Adrenal gland (tissue), 12 donors: ENCODE data around the gene CR1L. TPM values are rescaled to one million over a fixed set of nuclear protein-coding genes. Genes with fewer than 3 reads are reported as not detected.

Experiments used
- DNase-seq, 7 donors: peaks; one replicate each; pipeline ENCODE4 v3.0.0-alpha.2; 2019 to 2020
- H3K27ac ChIP-seq, 5 donors: fragments of 200-600 bp; sonication (generic) in 4 of 5; 1 replicate in 3 of 5; 2 replicates in 2 of 5; pipeline versions ENCODE4 v1.5.1 to v1.8.0; 2016 to 2020; ENCODE audit warnings: mild to moderate bottlenecking in 1 of 5
- H3K27me3 ChIP-seq: fragments of 200-600 bp; 2 replicates; pipeline ENCODE4 v1.8.0; 2021
- H3K36me3 ChIP-seq, 2 donors: fragments of 200-600 bp; replicated peaks in 1 of 2; 1 replicate in 1 of 2; 2 replicates in 1 of 2; pipeline versions ENCODE4 v1.5.1 to v1.8.0; 2018 to 2022
- H3K4me1 ChIP-seq, 2 donors: fragments of 200-600 bp; replicated peaks in 1 of 2; 1 replicate in 1 of 2; 2 replicates in 1 of 2; pipeline versions ENCODE4 v1.5.1 to v1.8.0; 2018 to 2021
- H3K4me3 ChIP-seq, 4 donors: fragments of 200-600 bp; sonication (generic) in 3 of 4; one replicate each; pipeline ENCODE4 v1.5.1; 2016 to 2018
- H3K9me3 ChIP-seq, 3 donors: fragments of 200-600 bp; sonication (generic) in 1 of 3; replicated peaks in 1 of 3; 1 replicate in 2 of 3; 2 replicates in 1 of 3; pipeline versions ENCODE4 v1.5.1 to v1.8.0; 2016 to 2021
- CTCF ChIP-seq, 6 experiments: fragments of 450-650 bp in 4 of 6; fragments of 200-600 bp in 2 of 6; sonication (generic) in 1 of 6; IDR thresholded peaks; 1 replicate in 5 of 6; 2 replicates in 1 of 6; pipeline versions ENCODE4 v1.5.1 to v1.8.0; 2016 to 2021; ENCODE audit warnings: antibody characterized with exemption in 6 of 6, mild to moderate bottlenecking in 2 of 6, moderate library complexity in 1 of 6
- POLR2A ChIP-seq, 2 donors: fragments of 450-650 bp; IDR thresholded peaks; one replicate each; pipeline ENCODE4 v1.6.1; 2017; ENCODE audit warnings: antibody characterized with exemption in 2 of 2, mild to moderate bottlenecking in 2 of 2, moderate library complexity in 1 of 2
- WGBS, 4 donors: extraction: QIAGEN DNeasy Blood & Tissue Kit in 2 of 4; methylation state at CpG; one replicate each; pipeline versions ENCODE4 v1.1.5 to v1.1.7; 2013 to 2017; 5-methylcytosine and 5-hydroxymethylcytosine counted together
- intact Hi-C, 2 donors: fragments of 100-400 bp; cut with DNase I; formaldehyde crosslinking; loops; one replicate each; pipeline versions ENCODE4 v1.14.1 to v1.15.0; 2022 to 2023
- polyA plus RNA-seq, 3 donors: library from polyadenylated mRNA; stranded (reverse); fragments of 200-250 nt in 2 of 3; fragments of 350-450 nt in 1 of 3; fragmentation: Illumina TruSeq in 1 of 3; extraction: RNeasy Lipid Tissue Mini Kit (QIAGEN cat#74804) in 1 of 3; gene quantifications; one replicate each; pipeline ENCODE4 v1.2.3, GENCODE V29; 2013 to 2014
- total RNA-seq, 9 donors: library from RNA; depleted of rRNA in 4 of 9; stranded (reverse); fragments of >200 nt in 4 of 9; fragments of 120-200 nt in 1 of 9; fragmentation: NEBNext Ultra II Directional in 1 of 9; extraction: Animal tissue kit (Norgen Biotek cat#: 25700) in 1 of 9; gene quantifications; one replicate each; pipeline versions ENCODE4 v1.1.0 to v1.2.4, GENCODE V29; 2013 to 2023
- donor health status: healthy with polysubstance abuse.
- donor health status: Bipolar disorder and iron deficiency.
- donor health status: DM: yes; HTN: yes; CAD: no.
- donor health status: DM: no; HTN: no; CAD: no.
- donor health status: DM: no; HTN: no; CAD: no.
- donor health status: DM: yes; HTN: yes; CAD: no.

The CR1L gene
- total and polyA plus RNA-seq, 12 donors = 0.23 to 0.81 (median 0.53) TPM; not detected in 4

DNA sequence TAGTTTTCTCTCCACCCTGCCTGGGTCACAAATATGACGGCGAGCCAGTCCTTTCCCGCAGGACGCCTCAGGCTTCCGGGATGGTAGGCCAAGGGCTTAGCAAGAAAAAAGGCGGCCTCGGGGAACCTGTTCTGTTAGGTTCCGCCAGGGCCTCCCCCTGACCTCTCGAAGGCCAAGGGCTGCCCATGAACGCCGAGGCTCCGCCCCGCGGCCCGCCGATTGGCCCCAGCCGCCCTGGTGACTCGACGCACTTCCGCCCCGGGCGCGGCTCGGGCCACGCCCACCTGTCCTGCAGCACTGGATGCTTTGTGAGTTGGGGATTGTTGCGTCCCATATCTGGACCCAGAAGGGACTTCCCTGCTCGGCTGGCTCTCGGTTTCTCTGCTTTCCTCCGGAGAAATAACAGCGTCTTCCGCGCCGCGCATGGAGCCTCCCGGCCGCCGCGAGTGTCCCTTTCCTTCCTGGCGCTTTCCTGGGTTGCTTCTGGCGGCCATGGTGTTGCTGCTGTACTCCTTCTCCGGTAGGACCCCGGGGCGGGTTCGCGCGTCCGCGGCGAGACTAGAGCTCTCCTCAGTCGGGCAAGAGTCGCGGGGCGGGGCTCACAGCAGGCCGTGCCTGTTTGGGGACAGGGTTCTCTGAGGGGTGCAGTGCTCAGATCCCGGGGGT, 107.0 kb downstream of the CR1L start, which contains the start of gene CD46:
TSS of gene CD46 (plus strand) at position 265 of the 666 bp plus-strand sequence. CDS start at position 424, 159 bp downstream.
- 0 to 3% (median 0%) methylated on average over 25 to 55 of the region's 55 CpGs for WGBS, 4 donors
- Histone ChIP-seq H3K27me3 (no peaks in the 10 kb centered on the region), H3K4me1 (peaks cover 15 to 44% of the 10 kb centered on the region in 2 donors), H3K27ac (peak within 1 kb of the TSS; percentile 90 to 97 (median 93)), H3K4me3 (peak within 1 kb of the TSS; percentile 52 to 94 (median 85)), H3K36me3 (peaks cover 0 to under 1% of the 10 kb centered on the region in 2 donors), H3K9me3 (no peaks in the 10 kb centered on the region)
- peak; percentile 97 to 99 (median 98) for DNase-seq
- peak in 1 of 6 experiments; percentile 30 for TF ChIP-seq CTCF (IDR thresholded peaks at IDR 0.05)
- peak; percentile 87 to 99 for TF ChIP-seq POLR2A (IDR thresholded peaks at IDR 0.05)
- intact Hi-C loops = no loop called here

- Histone ChIP-seq H3K27ac (peak overlapping the region; percentile 90 to 97 (median 93)), H3K4me3 (peak overlapping the region; percentile 52 to 94 (median 85)), H3K27me3 (no peaks in the 10 kb centered on the region), H3K36me3 (peaks cover 0 to 6% of the 10 kb centered on the region in 2 donors), H3K9me3 (no peaks in the 10 kb centered on the region), H3K4me1 (peaks cover 16 to 50% of the 10 kb centered on the region in 2 donors)
- intact Hi-C loops = no loop called here
- WGBS, 4 donors = 0 to 1% (median 1%) methylated on average over 1 to 30 of the region's 30 CpGs
- DNase-seq = peak; percentile 46 to 70 (median 52)
- TF ChIP-seq CTCF (IDR thresholded peaks at IDR 0.05) (no peak), POLR2A (IDR thresholded peaks at IDR 0.05) (no peak)
These were observed 107.6 kb downstream of the CR1L start for GRCh38 chr1:207752456-207752998.

GRCh38 chr1:207753611-207754010, 108.7 kb downstream of the CR1L start:
- H3K36me3 ChIP-seq = peaks cover 0 to 17% of the 10 kb centered on the region in 2 donors
- H3K27ac ChIP-seq = peak overlapping the region in 3 of 5 donors; percentile 90 to 96 (median 93)
- H3K4me1 ChIP-seq = peaks cover 27 to 61% of the 10 kb centered on the region in 2 donors
- no peaks in the 10 kb centered on the region for H3K9me3 ChIP-seq
- H3K4me3 ChIP-seq = peak overlapping the region in 2 of 4 donors; percentile 78 to 92
- H3K27me3 ChIP-seq = no peaks in the 10 kb centered on the region
- no peak for DNase-seq
- TF ChIP-seq CTCF (IDR thresholded peaks at IDR 0.05) = no peak
- peak in 1 of 2 donors; percentile 1 for TF ChIP-seq POLR2A (IDR thresholded peaks at IDR 0.05)
- intact Hi-C loops = no loop called here
- 38 to 57% (median 48%) methylated on average over 7 of the region's 7 CpGs for WGBS, 4 donors

DNA sequence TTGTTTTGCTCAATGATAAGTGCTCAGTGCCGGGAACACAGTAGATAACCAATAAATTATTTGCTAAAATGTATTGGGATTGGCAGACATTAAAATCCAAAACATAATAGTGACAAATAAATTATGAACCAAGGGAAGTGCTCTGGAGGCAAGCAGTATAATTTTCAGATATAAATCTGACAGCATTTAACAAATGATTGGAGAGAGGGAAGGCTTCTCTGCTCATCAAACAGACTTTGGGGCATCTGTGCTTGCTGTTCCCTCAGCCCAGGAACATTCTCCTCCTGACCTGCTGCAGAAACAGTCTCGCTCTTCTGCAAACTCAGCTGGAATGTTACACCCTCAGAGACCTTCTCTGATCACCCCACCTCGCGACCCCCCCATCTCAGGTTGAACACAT, 109.1 kb downstream of the CR1L start:
- H3K4me3 ChIP-seq = peak overlapping the region in 1 of 4 donors; percentile 92
- no peaks in the 10 kb centered on the region for H3K9me3 ChIP-seq
- H3K36me3 ChIP-seq = peaks cover 0 to 21% of the 10 kb centered on the region in 2 donors
- TF ChIP-seq CTCF (IDR thresholded peaks at IDR 0.05) = no peak
- TF ChIP-seq POLR2A (IDR thresholded peaks at IDR 0.05) = peak in 1 of 2 donors; percentile 18
- intact Hi-C loops = no loop called here
- DNase-seq = peak in 1 of 7 donors; percentile 34
- no peaks in the 10 kb centered on the region for H3K27me3 ChIP-seq
- peak overlapping the region in 4 of 5 donors; percentile 43 to 93 (median 76) for H3K27ac ChIP-seq
- WGBS, 4 donors = 20 to 43% (median 41%) methylated on average over 4 of the region's 4 CpGs
- peaks cover 29 to 62% of the 10 kb centered on the region in 2 donors for H3K4me1 ChIP-seq
